GM18505 (cell line): ENCODE results near the gene GIMAP4.
"Not testable (repeated sequence)": the region's sequence is repeated elsewhere in the genome, so short reads cannot be mapped to it uniquely, and the experiment has no call there.

Experiments
- ATAC-seq: cut with Tn5 transposase; IDR thresholded peaks from one replicate; pipeline ENCODE4 v1.9.1; 2021; ENCODE audit not compliant: unreplicated experiment
- POLR2A ChIP-seq: IDR thresholded peaks from 4 replicates; pipeline ENCODE4 v1.6.1; 2011; ENCODE audit warnings: borderline replicate concordance; ENCODE audit not compliant: insufficient read depth, insufficient read length; ENCODE audit errors: extremely low read depth

The GIMAP4 gene

GRCh38 chr7:150566572-150566971, 618 bp upstream of the GIMAP4 start:
- no peak for TF ChIP-seq POLR2A
- ATAC-seq: no peak

GRCh38 chr7:150567871-150568301, 696 bp downstream of the GIMAP4 start:
- no peak for ATAC-seq
- no peak for TF ChIP-seq POLR2A

GRCh38 chr7:150568714-150569113, 1.5 kb downstream of the GIMAP4 start:
- TF ChIP-seq POLR2A: no peak
- no peak for ATAC-seq

DNA sequence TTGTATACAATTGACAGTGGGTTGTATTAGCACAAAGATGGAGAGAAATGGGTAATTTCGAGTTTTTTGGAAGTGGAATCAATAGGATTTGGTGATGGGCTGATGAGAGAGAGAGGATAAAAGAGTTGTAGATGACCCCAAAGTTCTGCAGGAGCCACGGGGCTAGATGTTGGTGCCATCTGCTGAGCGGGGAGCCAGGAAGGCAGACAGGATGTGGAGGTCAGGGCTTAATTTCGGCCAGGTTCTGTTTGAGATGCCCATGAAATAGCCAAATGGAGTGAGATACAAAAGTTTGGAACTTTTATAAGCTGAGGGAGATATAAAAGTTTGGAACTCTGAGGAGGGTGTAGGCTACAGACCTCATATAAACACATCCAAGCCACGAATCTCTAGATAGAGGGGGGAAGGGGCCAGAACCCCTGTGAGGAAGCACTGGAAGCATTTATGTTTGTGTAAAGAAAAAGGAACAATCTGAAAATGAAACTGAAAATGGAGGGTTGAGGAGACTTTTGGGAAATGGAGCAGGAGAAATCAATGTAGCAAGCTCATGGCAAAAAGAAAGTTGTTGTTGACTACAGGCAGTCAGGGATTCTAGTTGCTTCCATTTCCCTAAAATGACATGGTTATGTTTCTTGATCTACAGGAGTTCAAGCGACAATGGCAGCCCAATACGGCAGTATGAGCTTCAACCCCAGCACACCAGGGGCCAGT, 2.2 kb downstream of the GIMAP4 start:
- ATAC-seq: no peak

DNA sequence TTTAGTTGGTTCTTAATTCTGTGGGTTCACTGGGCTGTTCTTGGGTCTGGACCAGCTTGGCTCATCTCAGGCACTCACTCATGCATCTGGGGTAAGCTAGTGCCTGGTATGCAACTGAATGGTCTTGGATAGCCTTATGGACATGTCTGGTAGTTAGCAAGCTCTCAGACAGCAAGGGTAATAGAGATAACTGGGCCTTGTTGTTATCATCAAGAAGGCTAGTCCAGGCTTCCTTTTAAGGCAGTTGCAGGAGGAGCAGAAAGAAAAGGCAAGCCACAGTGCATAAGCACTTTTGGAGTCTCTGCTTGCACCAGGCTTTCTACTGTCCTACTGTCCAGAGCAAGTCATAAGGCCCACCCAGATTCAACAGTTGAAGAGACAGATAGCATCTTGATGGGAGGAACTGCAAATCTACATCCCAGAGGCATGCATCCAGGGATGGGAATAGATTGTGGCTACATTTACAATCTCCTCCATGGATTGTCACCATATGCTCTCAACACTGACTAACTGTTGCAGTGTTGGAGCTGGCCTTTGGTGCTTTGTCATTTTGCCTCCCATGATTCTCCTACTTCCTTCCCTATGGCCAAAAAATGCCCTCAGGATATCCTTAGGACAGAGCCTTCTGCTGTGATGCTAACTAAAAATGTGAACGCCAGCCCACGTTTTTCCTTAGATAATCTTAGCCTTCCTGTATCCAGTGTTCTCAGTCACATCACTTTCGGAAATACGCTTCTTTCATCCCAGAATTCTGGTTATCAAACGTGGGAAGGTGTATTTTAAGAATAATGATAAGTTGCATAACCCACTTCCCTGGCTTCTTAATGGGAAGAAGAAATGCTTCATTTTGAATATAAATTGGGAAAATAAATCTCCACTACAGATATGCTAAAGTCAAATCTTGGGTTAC, 3.6 kb downstream of the GIMAP4 start:
- ATAC-seq: no peak
- TF ChIP-seq POLR2A: no peak

More for the DNA sequence above, 2.2 kb downstream of the GIMAP4 start:
- TF ChIP-seq POLR2A: no peak

- no peak for ATAC-seq
- TF ChIP-seq POLR2A: no peak
Measured at GRCh38 chr7:150572496-150572895, 5.3 kb downstream of the GIMAP4 start.

GRCh38 chr7:150579979-150580637, 12.9 kb downstream of the GIMAP4 start:
- ATAC-seq: not testable (repeated sequence)

DNA sequence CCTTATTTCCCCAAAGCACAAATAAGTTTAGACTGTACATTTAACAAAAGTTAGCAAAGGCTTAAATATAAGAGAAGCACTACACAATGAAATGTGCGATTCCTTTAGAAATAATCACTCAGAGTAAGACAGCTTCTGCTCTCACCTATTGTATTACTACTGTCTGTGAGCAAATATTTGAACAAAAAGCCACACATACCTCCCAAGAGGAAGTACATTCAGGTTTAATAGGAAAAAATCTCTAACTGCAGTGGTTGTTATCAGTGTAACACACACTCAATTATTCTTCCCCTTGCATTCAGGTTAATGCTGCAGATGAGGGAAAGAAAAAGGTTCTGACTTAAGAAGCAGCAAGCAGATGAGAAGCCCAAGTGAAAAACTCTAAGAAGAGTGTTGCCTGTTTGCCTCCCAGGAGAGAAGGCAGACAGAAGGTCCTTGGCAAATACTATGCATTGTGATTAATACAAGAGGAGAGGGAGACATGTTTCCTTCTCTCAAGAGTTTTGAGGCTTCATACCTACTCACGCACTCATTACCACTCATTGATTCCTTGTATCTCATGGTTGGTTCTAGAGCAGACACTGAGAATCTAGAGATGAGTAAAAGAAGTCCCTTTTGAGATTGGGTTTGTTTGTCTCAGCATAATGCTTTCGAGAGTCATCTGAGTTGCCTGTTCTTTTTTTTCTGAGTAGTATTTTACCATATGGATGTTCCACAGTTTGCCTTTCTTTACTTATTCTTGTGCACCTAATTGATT, 13.6 kb downstream of the GIMAP4 start:
- ATAC-seq: no peak
- no peak for TF ChIP-seq POLR2A

DNA sequence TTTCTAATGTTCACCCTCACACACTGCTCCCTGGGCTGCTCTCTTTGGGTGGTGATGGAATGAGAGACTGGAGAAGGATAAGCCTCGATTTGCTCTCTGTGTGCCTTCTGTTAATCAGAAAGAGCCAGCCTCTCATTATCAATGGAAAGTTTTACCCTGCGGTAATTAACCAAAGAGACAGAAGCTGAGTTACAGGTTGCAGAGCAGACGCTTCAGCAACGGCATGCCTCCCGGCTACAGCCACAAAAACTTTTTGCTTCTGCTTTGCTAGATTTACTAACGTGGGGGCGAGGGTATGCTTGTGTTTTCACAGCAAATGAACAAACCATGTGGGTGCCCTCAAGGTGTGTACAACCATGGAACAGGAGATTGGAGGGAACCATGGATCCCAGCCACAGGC, 18.0 kb downstream of the GIMAP4 start:
- no peak for TF ChIP-seq POLR2A
- no peak for ATAC-seq

DNA sequence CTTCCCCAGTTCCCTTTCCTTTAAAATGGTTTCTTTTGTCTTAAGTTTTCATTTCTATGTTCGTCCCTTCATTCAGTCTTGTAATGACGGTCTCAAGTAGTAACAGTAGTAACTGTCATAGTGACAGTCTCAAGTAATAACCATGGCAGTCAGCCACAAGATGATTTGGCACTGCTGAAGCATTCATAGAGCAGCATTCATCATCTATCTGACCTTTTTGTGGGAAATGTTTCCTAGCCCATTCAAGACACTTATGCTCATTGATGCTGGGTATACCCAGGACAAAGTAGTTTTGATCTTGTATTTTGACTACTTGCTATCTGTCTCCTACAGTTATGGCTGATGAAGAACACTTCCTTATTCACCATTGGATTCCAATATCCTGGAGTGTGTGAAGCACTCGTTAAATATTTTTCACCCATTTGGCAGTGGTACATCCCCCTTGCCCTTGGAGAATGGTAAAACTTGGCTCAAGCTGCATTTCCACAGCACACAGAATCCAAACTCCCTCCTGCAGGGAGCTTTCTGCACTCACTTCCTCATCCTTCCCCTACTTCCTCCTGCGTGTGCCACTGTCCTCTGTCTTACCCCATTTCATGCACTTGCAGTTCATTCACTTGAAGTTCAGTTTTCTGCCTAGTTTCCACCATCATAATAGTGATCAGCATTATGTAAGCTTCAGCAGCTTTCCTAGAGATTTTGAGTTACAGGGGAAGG, 19.0 kb downstream of the GIMAP4 start:
- ATAC-seq: no peak
- no peak for TF ChIP-seq POLR2A

- no peak for ATAC-seq
Measured at GRCh38 chr7:150586785-150587152, 19.6 kb downstream of the GIMAP4 start.

DNA sequence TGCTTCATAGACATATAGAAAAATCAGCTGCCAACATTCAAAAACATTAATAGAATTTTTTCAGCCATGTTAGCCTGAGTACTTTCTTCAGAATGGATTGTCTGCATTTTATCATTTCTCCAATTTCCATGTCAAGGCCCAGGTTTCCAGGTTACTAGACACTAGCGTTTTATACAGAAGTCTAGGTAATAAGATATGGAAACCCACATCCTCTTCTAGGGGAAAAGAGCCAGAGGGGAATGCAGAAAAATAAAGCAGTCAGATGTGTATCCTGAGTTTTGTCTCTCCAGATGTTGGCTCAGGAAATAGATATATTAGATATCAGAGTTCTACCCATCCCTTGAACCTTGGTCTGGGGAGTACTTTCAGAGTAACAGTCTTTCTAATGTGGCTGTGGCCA, 20.4 kb downstream of the GIMAP4 start:
- no peak for ATAC-seq
- TF ChIP-seq POLR2A: no peak

More at GRCh38 chr7:150586785-150587152, 19.6 kb downstream of the GIMAP4 start:
- no peak for TF ChIP-seq POLR2A
